Measurements from ENCODE around the gene WDCP.
"Not testable (repeated sequence)": the region's sequence is repeated elsewhere in the genome, so short reads cannot be mapped to it uniquely, and the experiment has no call there.

The WDCP gene

DNA sequence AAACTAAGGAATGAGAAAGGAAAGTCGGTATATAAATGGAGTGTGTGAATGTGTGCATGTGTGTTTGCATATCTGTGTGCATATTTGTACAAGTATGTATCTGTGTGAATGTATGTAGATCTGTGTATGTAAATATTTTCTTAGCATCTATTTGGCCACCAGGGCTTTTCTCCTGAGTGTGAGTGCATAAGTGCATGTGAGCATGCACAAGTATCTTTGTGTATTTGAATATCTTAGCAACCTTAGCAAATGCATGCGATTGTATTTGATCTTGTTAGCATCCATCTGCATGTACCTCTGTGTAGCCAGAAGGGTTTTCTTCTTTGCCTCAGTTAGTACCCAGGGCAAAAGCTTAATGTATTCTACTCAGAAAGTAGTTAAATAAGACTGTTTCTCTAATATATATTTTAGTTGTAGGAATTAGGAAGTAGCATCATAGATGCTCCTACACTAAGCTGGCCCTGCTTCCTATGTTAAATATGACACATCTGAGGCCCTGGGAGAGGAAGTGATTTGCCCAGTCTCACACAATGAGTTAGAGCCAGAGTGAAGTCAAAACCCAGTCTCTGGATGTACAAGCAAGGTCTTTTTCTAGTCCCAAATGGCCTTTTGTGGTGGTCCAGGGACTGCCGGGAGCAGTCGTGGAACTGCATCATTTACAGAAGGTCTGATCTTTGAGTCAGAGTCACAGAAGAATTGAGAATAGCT lies 11.5 kb upstream of the WDCP start:
- DNase-seq: no peak

DNA sequence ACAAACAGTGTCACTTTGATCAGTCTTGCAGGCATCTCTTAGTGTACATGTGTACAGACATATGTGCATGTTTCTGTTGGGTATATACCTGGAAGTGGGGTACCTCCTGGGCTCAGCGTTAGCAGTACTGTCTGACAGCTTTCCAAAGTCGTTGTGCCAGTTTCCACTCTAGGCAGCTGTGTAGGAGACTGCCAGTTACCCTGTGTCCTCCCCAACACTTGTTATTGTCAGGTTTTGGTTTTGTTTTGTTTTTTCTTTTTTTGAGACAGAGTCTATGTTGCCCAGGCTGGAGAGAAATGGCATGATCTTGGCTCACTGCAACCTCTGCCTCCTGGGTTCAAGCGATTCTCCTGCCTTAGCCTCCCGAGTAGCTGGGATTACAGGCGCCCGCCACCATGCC lies 8.6 kb upstream of the WDCP start:
- DNase-seq: no peak

DNA sequence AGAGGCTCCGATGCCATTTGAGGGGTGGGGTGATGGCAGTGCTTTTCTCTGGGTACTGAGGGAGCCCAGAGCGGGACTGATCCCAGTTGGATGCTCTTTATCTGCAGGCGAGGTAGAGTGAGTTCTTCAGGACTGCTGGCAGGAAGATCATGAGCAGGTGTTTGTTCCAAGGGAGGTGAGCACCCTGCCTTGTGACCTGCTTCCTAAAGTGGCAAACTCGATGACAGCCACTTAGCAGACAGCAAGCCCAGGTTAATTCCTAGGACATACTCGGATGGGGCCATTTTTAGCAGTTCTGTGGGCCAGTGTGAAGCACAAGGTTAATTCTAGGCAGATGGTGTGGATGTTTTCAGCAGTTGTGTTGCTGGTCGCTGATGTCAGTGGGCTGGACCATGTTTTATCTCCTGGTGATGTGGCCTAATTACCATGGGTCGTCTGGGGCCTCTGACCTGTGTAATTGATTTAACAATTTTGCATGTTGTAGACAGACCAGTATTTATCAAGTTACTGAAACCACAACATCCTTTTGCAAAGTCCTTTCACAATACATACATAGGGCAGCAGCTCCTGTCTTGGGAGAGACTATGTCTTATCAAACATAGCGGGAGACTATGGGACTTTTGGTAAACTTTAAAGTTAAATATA lies 7.3 kb upstream of the WDCP start:
- DNase-seq: no peak

DNA sequence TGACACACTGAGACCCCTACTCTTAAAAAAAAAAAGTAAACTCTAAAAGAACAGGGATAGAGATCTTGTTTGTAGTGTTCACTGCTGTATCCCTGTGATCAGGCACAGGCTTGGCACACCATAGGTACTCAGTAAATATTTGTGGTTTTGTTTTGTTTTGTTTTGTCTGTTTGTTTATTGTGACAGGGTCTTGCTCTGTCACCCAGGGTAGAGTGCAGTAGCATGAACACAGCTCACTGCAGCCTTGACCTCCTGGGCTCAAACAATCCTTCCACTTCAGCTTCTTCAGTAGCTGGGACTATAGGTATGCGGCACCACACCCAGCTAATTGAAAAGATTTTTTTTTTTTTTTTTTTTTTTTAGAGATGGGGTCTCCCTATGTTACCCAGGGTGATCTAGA lies 5.8 kb upstream of the WDCP start:
- no peak for DNase-seq

DNA sequence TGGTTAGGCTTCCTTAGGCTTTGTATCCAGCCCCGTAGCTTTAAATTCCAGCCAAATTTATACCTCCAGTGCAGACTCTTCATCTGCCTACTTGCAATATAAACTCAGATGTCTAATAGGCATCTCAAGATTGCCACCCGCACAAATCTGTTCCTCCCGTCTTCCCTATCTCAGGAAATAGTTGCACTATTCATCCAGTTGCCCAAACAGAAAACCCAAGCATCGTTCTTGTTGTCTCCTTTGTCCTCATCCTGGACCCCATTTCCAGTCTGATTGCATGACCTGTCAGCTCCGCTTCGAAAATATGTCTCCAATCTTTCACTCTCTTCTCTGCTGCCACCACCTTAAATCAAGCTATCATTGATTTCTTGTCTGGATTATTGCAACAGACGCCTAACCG lies 4.6 kb upstream of the WDCP start:
- DNase-seq: no peak

DNA sequence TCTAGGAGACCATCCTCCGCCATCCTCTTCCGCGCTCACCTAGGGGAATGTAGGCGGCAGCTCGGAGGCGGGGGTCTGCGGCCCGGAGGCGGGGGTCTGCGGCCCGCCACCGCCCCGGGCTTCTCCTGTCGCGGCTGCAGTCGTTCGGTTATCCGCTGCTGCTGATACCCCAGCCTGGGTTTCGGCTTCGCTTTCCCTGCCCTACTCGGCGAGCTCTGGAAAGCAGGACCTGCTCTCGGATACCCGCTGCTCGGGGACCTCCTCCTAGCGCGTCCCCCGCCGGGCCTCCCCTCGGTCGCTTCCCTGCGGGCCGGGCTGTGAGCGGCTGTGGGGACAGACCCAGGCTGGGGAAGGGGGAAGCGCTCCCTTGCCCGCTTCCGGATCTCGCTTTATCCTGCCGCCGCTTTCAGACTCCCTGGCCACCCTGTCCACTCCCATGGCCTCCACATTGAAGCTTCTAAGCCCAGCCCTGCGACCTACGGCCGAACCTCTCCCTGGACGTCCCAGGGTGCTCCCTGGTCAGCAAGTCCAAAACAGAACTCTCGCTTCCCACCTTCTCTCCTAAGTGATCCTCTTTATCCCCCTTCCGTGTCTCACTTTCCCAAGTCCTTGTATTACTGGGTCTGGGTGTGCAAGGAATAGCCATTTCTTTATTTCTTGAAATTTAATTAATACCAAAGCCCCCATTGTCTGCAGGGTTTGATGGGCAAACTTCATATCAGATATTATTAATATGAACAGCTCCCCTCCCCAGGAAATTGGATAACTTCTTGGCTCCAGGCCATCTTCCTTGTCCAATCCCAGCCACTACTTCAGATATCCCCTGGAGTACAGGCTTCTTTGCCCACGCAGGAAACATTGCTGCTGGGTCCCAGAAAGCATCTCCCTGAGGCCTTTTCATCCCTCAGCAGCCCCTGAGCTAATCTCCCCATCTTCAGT lies 3.1 kb upstream of the WDCP start:
- no peak for DNase-seq

DNA sequence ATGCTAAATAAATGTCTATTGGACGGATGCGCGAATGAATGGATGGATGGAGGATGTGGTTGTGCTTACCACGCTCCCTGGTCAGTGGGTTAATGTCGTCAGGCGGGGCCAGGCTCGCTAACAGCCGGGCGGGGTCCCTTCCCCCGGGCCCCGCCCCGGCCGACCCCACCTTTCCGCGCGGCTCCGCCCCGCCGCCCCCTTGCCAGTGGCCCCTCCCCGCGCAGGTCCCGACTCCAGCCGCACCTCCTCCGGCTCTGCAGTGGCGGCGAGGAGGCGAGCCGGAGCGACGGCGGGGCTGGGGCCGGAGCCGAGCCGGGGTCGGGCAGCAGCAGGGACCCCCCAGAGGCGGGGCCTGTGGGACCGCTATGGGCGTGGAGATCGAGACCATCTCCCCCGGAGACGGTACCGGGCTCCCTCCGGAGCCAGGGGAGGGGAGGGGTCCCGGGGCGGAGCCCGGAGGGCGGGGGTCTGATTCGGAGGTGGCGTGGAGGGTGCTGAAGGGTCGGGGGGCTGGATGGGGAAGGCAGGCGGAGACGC lies 2.4 kb upstream of the WDCP start, which contains the start of gene FKBP1B:
TSS of gene FKBP1B (plus strand) at position 257 of the 537 bp plus-strand sequence. CDS start at position 366, 109 bp downstream.
- peak; percentile 65 for DNase-seq

DNA sequence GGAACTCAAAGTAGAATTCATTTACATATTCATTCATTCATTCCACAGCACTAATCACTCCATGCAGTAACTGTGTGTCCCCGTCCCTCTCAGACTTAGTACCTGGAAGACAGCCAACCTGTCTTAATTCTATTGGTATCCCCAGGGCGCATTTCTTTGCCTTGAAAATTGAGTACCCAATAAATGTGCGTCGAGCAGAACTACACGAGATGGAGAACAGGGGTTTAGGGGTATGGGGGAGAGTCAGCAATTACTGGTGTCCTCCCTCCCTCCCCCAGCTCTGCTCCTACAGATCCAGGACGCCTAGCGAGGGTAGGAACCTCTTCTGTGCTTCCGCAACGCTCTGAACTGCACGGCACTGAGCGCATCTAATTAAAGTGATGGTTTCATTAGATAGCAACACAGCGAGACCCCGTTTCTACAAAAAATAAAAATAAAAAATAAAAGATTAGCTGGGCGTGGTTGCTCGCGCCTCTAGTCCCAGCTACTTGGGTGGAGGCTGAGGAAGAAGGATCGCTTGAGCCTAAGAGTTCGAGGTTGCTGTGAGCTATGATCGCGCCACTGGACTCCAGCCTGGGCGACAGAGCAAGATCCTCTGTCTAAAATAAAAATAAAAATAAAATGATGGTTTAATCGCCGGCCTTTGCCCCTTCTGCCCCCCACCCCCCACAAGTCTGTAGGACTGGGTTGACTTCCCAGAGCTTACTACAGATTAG lies 1.7 kb upstream of the WDCP start:
- peak; percentile 64 for DNase-seq

DNA sequence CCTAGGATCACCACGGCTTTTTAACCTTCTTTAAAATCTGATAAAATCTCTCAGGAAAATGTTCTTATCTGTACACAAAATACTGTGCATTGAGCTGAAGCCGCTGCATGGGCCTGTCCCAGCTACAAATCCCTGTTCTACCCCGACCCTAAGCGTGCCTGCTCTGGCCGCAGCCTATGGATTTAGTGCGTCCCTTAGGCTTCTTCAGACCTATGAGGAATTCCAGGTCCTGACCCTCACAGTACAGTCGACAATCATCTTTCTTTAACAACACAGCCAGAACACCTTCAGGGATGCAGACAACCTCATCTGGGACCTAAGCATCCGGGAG lies 477 bp upstream of the WDCP start:
- DNase-seq: peak; percentile 52

DNA sequence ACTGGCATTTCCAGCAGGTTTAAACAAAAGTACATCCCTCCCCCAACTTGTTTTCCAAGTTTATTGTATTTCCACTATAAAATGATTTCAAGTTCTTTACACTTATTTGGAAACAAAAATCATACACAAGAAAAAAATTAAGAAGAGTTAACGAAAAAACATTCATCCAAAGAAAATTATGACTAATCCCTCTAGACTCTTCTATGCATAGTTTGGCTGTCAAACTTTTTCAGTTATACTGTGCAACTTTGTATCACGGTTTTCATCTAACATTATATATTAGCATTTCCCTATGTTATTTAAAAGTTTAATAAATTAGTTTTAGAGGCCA lies 627 bp downstream of the WDCP start:
- DNase-seq: no peak

DNA sequence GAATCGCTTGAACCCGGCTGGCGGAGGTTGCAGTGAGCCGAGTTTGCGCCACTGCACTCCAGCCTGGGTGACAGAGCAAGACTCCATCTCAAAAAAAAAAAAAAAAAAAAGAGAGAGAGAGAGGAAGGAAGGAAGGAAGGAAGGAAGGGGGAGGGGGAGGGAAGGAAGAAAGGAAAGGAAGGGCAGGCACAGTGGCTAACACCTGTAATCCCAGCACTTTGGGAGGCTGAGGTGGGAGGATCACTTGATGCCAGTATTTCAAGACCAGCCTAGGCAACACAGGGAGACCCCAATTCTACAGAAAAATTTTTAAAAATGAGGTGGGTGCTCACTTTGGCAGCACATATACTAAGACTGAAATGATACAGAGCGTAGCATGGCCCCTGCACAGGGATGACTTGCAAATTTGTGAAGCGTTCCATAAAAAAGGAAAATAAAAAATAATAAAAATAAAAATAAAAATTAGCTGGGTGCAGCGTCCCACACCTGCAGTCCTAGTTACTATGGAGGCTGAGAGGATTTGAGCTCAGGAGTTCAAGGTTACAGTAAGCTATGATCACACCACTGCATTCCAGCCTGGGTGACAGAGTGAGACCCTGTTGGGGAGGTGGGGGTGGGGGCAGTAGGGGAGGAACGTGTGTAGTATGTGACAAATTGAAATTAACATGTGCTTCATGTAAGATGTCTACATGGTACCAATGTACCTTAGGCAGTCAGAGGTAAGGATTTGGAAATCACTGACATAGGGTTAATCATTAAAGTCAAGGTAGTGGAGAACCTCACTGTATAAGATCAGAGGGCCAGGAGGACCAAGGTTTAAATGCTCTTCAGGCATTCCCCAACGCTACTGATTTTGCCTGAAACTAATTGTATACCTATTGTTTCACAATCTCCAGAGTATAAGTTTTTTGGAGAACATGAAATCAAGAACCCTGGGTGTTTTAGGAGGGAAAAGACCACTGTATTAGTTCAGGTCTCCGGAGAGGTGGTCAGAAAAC lies 1.4 kb downstream of the WDCP start:
- DNase-seq: no peak

DNA sequence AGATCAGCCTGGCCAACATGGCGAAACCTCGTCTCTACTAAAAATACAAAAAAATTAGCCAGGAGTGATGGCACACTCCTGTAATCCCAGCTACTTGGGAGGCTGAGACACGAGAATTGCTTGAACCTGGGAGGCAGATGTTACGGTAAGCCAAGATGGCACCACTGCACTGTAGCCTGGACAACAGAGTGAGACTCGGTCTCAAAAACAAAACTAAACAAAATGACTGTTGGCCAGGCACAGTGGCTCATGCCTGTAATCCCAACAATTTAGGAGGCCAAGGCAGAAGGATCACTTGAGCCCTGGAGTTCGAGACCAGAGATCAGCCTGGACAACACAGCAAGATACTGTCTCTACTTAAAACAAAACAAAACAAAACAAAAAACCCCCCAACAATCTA lies 4.1 kb downstream of the WDCP start:
- not testable (repeated sequence) for DNase-seq

DNA sequence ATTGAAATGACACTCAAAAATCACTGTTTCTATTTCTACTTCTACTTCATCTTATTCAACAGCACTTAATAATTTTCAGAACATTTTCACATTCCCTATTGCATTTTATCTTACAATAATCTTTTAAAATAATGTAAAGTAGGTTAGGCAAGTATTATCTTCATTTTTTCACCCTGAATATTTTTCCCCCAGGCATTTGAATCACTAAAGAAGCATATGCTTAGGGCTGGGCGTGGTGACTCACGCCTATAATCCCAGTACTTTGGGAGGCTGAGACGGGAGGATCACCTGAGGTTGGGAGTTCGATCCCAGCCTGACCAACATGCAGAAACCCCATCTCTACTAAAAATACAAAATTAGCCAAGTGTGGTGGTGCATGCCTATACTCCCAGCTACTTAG lies 6.7 kb downstream of the WDCP start:
- no peak for DNase-seq

DNA sequence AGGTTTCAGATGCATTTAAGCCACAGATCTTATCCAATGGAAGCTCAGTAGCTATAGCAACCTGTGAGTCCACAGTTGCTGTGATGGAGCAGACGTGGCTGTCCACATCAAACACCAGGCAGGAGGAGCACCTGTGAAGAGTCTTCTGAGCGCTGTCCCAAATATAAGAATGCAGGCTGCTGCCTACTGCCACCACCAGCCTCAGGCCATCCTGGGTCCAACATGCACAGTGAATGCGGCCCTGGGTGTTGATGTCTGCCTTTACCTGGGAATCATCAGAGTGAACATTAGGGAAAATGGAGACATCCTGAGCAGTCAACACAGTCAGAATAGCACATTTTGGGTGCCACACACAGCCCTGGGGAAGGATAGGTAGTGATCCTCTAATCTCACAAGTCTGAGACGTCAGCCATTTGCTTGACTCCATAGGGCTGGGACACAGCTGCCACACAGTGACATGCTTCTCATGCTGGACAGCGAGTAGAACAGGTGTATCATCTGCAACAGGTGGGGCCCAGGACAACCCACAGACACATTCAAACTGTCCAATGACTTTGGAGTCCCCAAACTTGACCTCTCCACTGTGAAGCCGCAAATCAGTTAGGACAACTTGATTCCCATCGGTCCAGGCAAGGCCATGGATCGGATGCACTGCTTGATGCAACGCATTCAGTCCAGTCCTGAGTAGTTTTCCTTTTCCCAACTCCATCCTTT lies 8.2 kb downstream of the WDCP start:
- no peak for DNase-seq

DNA sequence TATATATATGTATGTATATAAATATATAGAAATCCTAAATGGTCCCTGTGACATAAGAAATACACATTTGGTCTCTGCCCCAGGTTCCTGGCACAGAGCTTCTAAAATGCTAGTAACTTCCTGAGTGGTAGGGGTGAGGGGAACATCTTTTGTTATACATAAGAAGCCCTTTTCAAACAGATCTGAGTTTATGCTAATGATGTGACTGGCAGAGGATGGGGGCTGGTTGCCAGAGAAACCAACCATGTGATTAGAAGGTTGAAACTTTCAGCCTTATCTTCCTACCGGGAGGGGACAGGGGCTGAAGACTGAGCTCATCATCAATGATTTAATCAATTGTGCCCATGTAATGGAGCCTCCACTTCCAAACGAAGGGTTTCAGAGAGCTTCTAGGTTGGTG lies 21.0 kb downstream of the WDCP start:
- no peak for DNase-seq

DNA sequence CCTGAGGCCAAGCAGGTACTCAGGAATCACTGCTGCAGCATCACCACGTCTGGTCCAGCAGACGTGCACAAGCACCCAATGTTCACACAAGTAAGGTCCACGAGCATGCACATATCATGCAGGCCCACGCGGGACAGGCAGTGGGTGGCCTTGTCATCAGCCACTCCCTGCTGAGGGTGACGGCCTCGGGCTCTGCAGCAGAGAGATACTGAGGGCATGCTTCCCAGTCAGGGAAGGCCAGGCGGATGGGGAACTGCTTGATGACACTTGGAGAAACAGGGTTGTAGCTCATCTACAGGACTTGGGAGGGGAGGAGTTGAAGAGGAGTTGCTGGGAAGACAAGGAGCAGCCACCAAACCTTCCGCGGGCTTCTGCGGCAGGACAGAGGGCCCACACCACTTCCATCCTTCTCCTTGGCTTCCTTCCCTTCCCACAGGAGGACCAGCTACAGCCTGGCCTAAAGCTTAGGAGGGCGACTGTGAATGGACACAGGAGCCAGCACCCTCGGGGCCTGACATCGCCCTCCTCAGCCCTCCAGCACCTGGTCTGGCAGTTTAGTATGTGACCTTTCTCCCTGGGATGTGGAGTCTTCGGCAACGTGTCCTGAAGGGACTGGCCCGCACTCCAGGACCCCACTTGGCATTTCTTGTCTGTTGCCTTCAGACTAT lies 22.1 kb downstream of the WDCP start:
- DNase-seq: no peak

DNA sequence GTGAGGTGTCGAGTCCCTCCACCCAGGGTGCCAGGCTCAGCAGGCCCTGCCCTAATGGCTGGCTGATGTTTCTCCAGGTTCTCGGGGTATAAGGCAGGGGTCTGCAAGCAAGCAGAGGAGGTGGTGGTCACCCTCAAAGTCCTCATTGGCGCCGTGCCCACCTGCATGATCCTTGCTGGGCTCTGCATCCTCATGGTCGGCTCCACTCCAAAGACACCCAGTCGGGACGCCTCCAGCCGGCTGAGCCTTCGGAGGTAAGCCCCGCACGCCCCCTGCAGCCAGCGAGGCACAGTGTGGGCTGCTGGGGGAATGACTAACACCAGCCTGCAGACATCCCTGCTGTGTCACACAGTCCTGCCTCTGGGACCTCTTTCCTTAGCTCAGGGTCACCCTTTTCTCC lies 23.2 kb downstream of the WDCP start:
- no peak for DNase-seq

DNA sequence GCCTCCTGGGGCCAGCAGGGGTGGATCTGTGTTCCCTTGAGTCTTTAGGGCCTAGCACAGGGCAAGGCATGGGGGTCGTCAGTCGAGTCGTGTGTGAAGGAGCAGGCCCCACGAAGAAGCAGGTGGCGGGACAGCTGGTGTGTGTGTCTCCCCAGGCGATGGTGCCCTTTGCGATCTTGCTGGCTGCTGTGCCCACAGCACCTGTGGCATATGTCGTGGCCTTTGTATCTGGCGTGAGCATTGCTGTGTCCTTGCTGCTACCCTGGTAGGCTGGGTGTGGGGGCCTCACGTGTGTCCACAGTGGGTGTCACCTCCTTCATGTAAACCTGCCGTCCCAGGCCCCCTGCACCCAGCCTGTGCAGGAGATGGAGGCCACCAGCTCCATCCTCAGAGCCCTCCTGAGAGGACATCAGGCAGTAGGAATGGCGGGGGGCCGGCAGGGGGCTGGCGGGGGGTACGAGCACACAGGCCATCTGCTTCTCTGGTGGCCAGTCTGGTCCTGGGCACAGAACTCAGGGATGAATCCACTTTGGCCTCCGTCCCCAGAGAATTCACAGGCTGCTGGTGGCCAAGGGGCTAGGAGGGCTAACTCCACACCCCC lies 24.1 kb downstream of the WDCP start:
- peak; percentile 30 for DNase-seq

DNA sequence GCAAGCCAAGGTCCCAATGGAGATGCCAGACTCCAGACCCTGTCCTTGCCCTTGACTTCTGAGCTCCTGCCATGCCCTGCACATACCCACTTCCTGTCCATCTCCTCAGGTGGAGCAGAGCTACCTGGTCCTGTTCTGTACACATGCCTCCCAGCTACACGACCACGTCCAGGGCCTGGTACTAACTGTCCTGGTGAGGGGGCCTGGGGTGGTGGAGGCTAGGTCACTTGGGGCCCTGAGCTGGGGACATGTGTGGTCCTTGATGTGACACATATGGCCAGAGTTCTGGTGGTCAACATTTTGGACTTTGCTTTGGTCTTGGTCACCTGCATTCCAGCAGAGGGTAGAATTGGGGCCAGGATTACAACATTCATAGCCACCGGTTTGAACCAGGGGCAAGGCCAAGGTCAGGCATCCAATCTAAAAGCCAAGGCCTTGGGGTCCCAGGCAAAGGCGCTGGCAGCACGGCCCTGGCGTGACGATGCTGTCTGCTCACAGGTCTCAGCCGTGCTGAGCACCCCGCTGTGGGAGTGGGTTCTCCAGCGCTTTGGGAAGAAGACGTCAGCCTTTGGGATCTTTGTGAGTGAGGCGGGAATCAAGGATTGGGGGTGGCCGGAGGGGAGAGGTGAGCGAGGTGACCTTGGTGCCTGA lies 24.7 kb downstream of the WDCP start:
- DNase-seq: no peak

Measured in NCI-H2171 treated with DMSO at 0.1 percent for 48 hours (cell line).